Fibroblast of lung (primary cell): ENCODE results near the gene CHN1. TPM values are rescaled to one million over a fixed set of nuclear protein-coding genes. Genes with fewer than 3 reads are reported as not detected.
A peak's percentile ranks its signal among the peaks of the same experiment; 100 is the strongest.

Experiments
- DNase-seq, 2 donors: peaks; one replicate each; pipeline versions ENCODE4 v3.0.0 to v3.0.0-alpha.2; 2010; ENCODE audit warnings: low read depth in 2 of 2
- H2AFZ ChIP-seq: 2 replicates; pipeline ENCODE4 v1.5.1; 2012; ENCODE audit warnings: low read length, control low read depth, inconsistent platforms
- H3K27ac ChIP-seq: 2 replicates; pipeline ENCODE4 v1.5.1; 2011; ENCODE audit warnings: low read length, control low read depth; ENCODE audit not compliant: insufficient read depth
- H3K27me3 ChIP-seq: 2 replicates; pipeline ENCODE4 v1.5.1; 2011; ENCODE audit warnings: mild to moderate bottlenecking, low read length; ENCODE audit not compliant: control insufficient read depth, insufficient read depth
- H3K36me3 ChIP-seq: 2 replicates; pipeline ENCODE4 v1.5.1; 2011; ENCODE audit warnings: low read length; ENCODE audit not compliant: control insufficient read depth, insufficient read depth
- H3K4me1 ChIP-seq: 2 replicates; pipeline ENCODE4 v1.5.1; 2011; ENCODE audit warnings: low read length; ENCODE audit not compliant: control insufficient read depth, insufficient read depth; ENCODE audit errors: extremely low read depth
- H3K4me2 ChIP-seq: 2 replicates; pipeline ENCODE4 v1.5.1; 2011; ENCODE audit warnings: low read length, control low read depth; ENCODE audit not compliant: insufficient read depth; ENCODE audit errors: extremely low read depth
- H3K4me3 ChIP-seq, 4 experiments: fragments of 200-600 bp in 1 of 4; sonication (generic) in 1 of 4; replicated peaks in 1 of 4; 2 replicates each; pipeline ENCODE4 v1.5.1; 2011 to 2016; ENCODE audit warnings: low read length in 4 of 4, low read depth in 3 of 4, mild to moderate bottlenecking in 3 of 4, control low read depth in 2 of 4, inconsistent platforms in 1 of 4, mixed read lengths in 1 of 4; ENCODE audit not compliant: insufficient read depth in 1 of 4; ENCODE audit errors: control extremely low read depth in 1 of 4
- H3K79me2 ChIP-seq: 2 replicates; pipeline ENCODE4 v1.5.1; 2012; ENCODE audit warnings: mild to moderate bottlenecking, low read length, inconsistent platforms; ENCODE audit not compliant: control insufficient read depth, insufficient read depth
- H3K9ac ChIP-seq: 2 replicates; pipeline ENCODE4 v1.5.1; 2011; ENCODE audit warnings: mild to moderate bottlenecking, low read length, control low read depth; ENCODE audit not compliant: insufficient read depth
- H3K9me3 ChIP-seq: 2 replicates; pipeline ENCODE4 v1.5.1; 2012; ENCODE audit warnings: low read depth, low read length; ENCODE audit not compliant: control insufficient read depth, insufficient read depth
- H4K20me1 ChIP-seq: 2 replicates; pipeline ENCODE4 v1.5.1; 2011; ENCODE audit warnings: low read length; ENCODE audit not compliant: control insufficient read depth, insufficient read depth; ENCODE audit errors: extremely low read depth
- EZH2 ChIP-seq: IDR thresholded peaks from 2 replicates; pipeline ENCODE4 v1.5.1; 2012; ENCODE audit warnings: low read length, control low read depth, mild to moderate bottlenecking; ENCODE audit errors: missing control alignments
- polyA plus RNA-seq, 2 donors: library from polyadenylated mRNA; depleted of rRNA in 1 of 2; stranded (reverse) in 1 of 2; unstranded in 1 of 2; fragments of >200 nt; gene quantifications; 2 replicates each; pipeline ENCODE4 v1.2.1, GENCODE V29; 2011 to 2012; ENCODE audit warnings: missing spikeins in 1 of 2
- total RNA-seq: library from RNA; depleted of rRNA; stranded (reverse); fragments of >200 nt; gene quantifications from 2 replicates; pipeline ENCODE4 v1.2.1, GENCODE V29; 2014
- TF ChIP-seq, protein P1 (sequence below), 2 donors: IDR thresholded peaks in 1 of 2; conservative IDR thresholded peaks in 1 of 2; 1 replicate in 1 of 2; 2 replicates in 1 of 2; pipeline ENCODE4 v1.5.1; 2011 to 2012; ENCODE audit warnings: low read length in 2 of 2, control low read depth in 1 of 2, inconsistent platforms in 1 of 2, low read depth in 1 of 2, mild to moderate bottlenecking in 1 of 2

CHN1 gene
- total and polyA plus RNA-seq, 2 donors (not counting 1 experiment from before 2014, with no cell fraction given), result 203 to 904 TPM

DNA sequence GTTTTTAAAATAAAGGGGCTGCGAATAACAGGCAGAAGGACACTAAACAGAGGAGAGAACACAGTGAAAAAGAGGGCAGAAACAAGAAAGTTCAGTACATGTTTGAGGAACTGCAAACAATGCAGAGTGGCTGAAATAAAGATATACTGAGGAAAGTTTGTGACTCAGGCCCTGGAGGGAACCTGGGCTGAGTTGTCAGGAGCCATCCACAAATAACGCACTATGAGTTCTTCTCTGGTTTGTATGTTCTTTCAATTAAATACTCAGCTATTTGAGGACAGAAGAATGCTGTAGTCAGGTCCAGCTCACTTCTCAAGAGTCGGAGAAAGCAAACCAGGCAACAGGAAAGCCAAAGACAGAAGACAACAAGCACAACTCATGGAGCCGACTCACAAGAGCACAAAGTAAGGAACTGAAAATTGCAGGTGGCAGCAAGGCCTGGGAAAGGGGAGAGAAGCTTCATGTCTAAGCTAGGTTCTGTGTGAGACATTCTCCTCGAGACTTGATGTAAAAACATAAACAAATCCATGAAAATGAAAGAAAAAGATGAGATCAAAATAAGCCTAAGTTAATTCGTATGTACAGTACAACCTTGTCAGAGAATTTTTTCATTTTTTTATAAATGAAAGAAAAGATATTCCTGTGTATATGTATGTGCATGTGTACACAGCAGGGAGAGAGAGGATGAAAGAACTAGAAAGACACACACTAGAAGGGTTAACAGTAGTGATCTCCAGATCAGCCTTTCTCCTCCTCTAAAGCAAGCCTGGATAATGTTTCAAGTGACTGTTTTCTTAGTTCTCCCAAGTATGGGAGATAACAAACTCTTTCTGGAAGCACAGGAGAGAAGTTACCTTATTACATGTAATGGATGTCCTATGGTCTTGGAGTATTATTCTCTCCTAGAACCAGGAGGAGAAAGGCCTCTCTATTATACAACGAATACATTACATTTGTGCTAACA is 41.5 kb downstream of the CHN1 start:
- Histone ChIP-seq H3K27ac (no peak overlapping the region), H3K4me3 (no peak overlapping the region), H4K20me1 (no peaks in the 10 kb centered on the region), H3K79me2 (no peaks in the 10 kb centered on the region), H3K4me1 (peaks cover 4% of the 10 kb centered on the region), H3K9ac (no peak overlapping the region), H3K4me2 (no peak overlapping the region), H3K9me3 (no peaks in the 10 kb centered on the region), H3K36me3 (no peaks in the 10 kb centered on the region), H3K27me3 (no peaks in the 10 kb centered on the region), H2AFZ (peak overlapping the region; percentile 22)
- DNase-seq, result peak in 1 of 2 donors; percentile 55
- no peak for TF ChIP-seq EZH2
- TF ChIP-seq, protein P1, sequence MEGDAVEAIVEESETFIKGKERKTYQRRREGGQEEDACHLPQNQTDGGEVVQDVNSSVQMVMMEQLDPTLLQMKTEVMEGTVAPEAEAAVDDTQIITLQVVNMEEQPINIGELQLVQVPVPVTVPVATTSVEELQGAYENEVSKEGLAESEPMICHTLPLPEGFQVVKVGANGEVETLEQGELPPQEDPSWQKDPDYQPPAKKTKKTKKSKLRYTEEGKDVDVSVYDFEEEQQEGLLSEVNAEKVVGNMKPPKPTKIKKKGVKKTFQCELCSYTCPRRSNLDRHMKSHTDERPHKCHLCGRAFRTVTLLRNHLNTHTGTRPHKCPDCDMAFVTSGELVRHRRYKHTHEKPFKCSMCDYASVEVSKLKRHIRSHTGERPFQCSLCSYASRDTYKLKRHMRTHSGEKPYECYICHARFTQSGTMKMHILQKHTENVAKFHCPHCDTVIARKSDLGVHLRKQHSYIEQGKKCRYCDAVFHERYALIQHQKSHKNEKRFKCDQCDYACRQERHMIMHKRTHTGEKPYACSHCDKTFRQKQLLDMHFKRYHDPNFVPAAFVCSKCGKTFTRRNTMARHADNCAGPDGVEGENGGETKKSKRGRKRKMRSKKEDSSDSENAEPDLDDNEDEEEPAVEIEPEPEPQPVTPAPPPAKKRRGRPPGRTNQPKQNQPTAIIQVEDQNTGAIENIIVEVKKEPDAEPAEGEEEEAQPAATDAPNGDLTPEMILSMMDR (conservative IDR thresholded peaks at IDR 0.05 in 1 of 2, IDR thresholded peaks at IDR 0.05 in 1 of 2; ENCODE audit: low read depth in 1 of 2, low read length in 2 of 2), result no peak

DNA sequence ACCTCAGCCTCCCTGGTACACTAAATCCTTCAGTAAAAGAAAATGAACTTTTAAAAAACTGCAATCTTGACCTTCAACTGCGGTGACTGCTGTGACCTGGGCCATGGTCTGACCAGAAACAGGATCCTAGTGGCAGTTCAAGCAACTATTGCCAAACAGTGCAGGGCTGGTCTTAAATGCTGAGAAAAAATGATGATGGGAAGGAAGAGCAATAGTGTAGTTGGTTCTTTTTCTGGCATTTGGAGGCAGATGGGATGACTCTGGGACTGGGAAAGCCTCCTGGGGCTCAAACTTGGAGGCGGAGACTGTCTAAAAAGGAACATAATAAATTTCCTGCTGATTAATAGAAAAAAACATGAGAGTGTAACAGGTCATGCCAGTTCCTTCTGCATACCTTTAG is 45.4 kb downstream of the CHN1 start:
- Histone ChIP-seq H3K9ac (no peak overlapping the region), H3K4me1 (no peaks in the 10 kb centered on the region), H3K79me2 (no peaks in the 10 kb centered on the region), H3K27me3 (no peaks in the 10 kb centered on the region), H3K9me3 (no peaks in the 10 kb centered on the region), H3K27ac (no peak overlapping the region), H3K4me3 (no peak overlapping the region), H2AFZ (no peak overlapping the region), H4K20me1 (no peaks in the 10 kb centered on the region), H3K4me2 (no peak overlapping the region), H3K36me3 (no peaks in the 10 kb centered on the region)
- TF ChIP-seq EZH2, result no peak
- TF ChIP-seq, protein P1 (conservative IDR thresholded peaks at IDR 0.05 in 1 of 2, IDR thresholded peaks at IDR 0.05 in 1 of 2; ENCODE audit: low read depth in 1 of 2, low read length in 2 of 2), result no peak
- DNase-seq, result no peak

DNA sequence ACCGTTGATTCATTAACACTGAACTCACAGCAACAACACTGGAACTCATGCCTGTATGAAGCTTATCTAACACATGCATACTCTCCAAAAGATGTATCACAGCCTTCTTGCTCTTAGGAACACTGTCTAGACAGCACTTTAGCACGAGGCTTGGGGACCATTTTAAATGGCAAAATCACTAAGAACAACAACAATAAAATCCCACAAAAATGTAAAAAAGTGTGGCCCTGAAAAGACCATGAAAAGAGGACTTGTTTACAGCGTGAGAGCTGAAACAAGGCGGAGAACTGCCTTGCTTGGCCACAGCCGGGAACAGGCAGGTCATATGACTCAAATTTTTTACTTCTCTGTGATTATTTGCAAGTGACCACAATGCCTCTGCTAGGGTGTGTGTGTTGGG is 48.1 kb downstream of the CHN1 start:
- peak in 1 of 2 donors; percentile 59 for DNase-seq
- no peaks in the 10 kb centered on the region for H3K36me3 ChIP-seq
- no peaks in the 10 kb centered on the region for H3K9me3 ChIP-seq
- no peaks in the 10 kb centered on the region for H4K20me1 ChIP-seq
- H3K27ac ChIP-seq, result no peak overlapping the region
- no peak overlapping the region for H3K9ac ChIP-seq
- no peak overlapping the region for H3K4me3 ChIP-seq
- H2AFZ ChIP-seq, result no peak overlapping the region
- no peaks in the 10 kb centered on the region for H3K79me2 ChIP-seq
- TF ChIP-seq, protein P1 (conservative IDR thresholded peaks at IDR 0.05 in 1 of 2, IDR thresholded peaks at IDR 0.05 in 1 of 2; ENCODE audit: low read depth in 1 of 2, low read length in 2 of 2), result no peak
- no peak for TF ChIP-seq EZH2
- no peaks in the 10 kb centered on the region for H3K27me3 ChIP-seq
- no peak overlapping the region for H3K4me2 ChIP-seq
- H3K4me1 ChIP-seq, result no peaks in the 10 kb centered on the region
